Stimulated activated CD8-positive, alpha-beta memory T cell treated with anti-CD3 and anti-CD28 coated beads, Interleukin-7, amount 100 ng/mL, for 48 hours (primary cell): Measurements from ENCODE around the gene WDR91.
"Not testable (repeated sequence)": the region's sequence is repeated elsewhere in the genome, so short reads cannot be mapped to it uniquely, and the experiment has no call there.

Source experiments
- DNase-seq, 2 donors: peaks; one replicate each; pipeline ENCODE4 v3.0.0-alpha.2; 2020; ENCODE audit warnings: low read depth in 1 of 2; ENCODE audit errors: extremely low read depth in 1 of 2

WDR91 gene

GRCh38 chr7:135181261-135181928, 29.9 kb downstream of the WDR91 start:
- no peak for DNase-seq

- no peak for DNase-seq
Observed at GRCh38 chr7:135180122-135180521, 31.2 kb downstream of the WDR91 start.

GRCh38 chr7:135179321-135179925, 31.9 kb downstream of the WDR91 start:
- no peak for DNase-seq

DNA sequence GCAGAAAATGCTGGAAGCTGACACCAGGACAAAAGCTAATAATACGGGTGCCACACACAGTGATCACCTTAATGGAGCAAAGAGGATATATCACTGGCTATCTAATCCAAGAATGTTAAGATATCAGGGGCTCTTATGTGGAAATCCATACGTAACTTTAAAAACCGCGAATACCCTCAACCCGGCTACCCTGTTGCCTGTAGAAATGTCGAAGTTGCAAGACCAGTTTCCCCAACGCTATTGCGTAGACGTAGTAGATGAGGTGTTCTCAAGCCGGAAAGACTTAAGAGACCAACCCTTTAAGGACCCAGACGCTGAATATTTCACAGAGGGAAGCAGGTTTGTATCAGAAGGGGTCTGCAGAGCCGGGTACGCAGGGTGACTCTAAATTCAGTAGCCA, 33.0 kb downstream of the WDR91 start:
- DNase-seq: no peak

GRCh38 chr7:135177028-135177696, 34.2 kb downstream of the WDR91 start:
- DNase-seq: no peak

- no peak for DNase-seq
Observed at GRCh38 chr7:135175931-135176330, 35.4 kb downstream of the WDR91 start.

DNA sequence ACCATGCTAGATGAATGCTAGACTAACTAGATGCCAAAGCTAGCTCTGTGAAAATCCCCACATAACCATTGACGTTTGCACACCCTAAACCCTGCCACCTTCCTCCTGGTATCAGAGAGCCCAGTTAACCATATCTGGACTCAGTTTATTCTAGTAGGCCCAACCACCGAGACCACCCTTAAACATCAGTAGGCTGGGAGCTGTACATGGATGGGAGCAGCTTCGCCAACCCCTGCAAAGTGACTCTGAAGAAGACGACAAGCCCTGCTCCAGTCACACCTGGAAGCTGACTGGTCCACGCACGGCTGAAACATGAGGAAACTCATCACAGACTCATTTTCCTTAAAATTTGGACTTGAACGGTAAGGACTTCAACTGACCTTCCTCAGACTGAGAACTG, 36.4 kb downstream of the WDR91 start:
- no peak for DNase-seq

- DNase-seq: not testable (repeated sequence)
Observed at GRCh38 chr7:135173916-135174315, 37.4 kb downstream of the WDR91 start.

GRCh38 chr7:135171581-135172291, 39.6 kb downstream of the WDR91 start:
- not testable (repeated sequence) for DNase-seq

DNA sequence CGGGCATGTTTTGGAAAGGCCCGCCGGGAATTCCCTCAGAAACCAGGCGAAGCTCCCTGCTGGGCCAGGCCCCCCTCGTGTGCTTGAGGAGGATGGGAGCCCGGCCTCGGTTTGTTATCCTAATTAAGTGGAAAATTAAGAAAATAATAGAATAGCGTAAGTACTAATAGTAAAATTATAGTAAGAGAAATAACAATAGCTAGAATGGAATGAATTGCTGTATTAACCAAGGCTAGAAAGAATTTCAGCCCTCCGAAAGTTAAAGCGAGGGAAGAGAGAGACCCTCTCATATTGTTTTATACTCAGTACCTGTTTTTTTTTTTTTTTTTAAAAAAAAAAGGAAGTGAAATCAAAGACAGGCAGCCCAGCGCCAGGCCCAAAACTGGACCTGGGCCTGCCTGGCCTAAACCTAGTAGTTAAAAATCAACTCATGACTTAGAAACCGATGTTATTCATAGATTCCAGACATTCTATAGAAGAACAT, 40.3 kb downstream of the WDR91 start:
- DNase-seq: not testable (repeated sequence)

DNA sequence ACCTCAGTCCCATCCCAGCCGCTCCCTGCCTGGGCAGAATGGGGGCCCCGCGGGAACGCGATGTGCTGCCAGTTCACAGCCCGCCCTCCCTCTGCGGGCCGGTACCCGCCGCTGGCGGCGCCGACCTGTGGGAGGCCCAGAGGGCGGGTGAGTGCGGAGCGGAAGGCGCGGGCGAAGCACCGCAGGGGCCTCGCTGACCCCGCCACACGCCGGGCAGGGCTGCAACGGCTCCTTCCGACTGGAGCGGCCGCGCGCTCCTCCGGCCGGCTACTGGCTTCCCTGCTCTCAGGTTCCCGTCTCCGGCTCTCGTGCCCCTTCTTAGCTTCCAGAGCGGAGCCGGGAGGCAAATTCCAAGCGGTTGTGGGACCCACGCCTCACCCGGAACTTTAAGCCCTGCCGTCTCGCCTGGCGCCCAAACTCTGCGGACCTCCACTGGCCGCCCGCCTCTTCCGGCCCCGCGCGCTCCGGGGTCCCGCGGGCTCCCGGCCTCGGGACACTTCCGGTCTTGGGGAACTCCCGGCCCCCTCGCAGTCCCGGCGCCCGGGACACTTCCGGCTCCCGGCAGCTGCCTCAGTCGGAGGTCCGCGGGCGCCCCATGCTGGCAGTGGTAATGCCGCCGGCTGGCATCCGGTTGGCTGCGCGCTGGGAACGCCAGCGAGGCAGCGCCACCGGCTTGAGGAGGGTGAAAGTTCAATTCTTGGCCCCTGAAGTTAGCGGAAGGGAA, 40.9 kb downstream of the WDR91 start, which contains the start of gene CYREN:
Gene CYREN, minus strand, starts transcription at position 434 of the 724 bp plus-strand sequence. CDS start 1,785 bp downstream, outside the sequence.
- peak; percentile 89 to 90 for DNase-seq

GRCh38 chr7:135169964-135170273, 41.4 kb downstream of the WDR91 start:
- DNase-seq: no peak

DNA sequence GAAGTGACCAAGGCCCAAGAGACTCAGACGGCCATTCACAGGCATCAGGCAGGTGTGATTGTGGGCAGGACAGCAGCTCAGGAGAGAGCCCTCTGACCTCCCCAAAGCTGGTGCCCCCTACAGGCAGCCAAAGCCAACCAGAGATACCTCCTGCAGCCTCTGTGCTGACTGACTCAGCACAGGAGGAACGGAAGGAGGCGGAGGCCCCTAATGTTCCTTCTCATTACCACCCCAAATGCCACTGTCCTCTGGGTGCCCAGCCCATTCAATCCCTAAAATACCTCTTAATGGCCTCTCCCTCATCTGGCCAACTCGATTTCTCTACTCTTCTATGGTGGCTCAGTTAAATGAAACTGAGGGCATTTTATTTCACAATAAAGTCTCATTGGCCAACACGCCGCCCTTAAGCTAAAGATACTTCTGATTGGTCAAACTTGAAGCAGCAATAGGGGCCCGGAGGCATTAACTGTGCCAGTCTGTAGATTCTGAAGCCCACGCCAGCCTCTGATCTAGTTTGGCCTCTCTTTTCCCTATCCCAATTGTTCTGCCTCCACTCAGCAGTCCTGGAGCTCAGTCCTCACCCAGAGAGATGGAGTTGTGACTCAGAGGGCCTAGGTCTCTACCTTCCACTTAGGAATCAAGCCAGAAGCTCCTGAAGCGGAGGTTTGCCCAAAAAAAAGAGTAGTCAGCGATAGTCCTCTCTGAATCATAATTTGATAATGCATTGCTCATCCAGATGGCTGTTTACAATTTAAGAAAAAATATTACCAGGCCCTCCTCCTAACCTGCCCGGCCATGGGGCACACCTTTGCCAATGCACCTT, 42.0 kb downstream of the WDR91 start:
- DNase-seq: peak; percentile 39 to 68

- no peak for DNase-seq
Observed at GRCh38 chr7:135168489-135169140, 42.7 kb downstream of the WDR91 start.

DNA sequence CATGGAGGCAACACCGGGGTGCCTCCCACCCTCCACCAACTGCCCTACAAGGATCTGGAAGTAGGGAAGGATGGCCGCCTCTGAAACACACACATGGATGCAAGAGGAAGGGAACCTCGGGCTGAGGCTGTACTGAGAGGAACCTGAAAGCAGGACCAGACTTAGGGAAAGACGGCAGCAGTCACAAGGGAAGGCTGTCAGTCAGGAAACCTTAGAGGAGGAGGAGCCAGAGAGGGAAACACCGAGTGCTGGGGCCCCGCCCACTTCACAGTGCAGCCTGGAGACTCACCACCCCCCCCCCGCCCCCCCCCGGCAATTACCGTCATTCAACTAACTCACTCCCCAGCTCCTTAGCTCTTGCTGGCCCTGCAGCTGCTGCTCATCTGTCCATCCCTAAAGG, 43.3 kb downstream of the WDR91 start:
- DNase-seq: no peak

DNA sequence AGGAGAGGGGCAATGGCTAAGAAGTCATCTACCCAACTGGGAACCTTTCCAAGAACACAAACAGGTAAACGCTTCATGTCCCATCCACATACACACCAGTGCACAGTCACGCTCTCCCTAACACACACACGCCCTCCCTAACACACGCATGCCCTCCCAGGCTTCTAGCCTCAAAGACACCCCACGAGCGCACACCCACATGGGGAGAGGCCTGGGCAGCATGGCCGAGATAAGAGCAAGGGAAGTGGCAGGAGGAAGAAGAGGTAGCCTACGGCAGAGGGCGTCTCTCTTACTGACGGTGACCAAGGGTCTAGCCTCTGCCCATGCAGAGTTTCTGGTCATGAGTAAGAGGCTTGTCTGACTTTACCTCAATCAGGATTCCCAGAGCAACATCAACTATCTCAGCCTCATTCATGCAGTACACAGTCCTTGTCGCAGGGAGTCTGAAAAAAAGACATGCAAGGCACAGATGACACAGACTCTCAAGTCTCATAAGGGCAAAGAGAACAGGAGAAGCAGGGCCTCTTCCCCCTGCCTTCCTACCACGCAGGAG, 43.9 kb downstream of the WDR91 start:
- DNase-seq: no peak

DNA sequence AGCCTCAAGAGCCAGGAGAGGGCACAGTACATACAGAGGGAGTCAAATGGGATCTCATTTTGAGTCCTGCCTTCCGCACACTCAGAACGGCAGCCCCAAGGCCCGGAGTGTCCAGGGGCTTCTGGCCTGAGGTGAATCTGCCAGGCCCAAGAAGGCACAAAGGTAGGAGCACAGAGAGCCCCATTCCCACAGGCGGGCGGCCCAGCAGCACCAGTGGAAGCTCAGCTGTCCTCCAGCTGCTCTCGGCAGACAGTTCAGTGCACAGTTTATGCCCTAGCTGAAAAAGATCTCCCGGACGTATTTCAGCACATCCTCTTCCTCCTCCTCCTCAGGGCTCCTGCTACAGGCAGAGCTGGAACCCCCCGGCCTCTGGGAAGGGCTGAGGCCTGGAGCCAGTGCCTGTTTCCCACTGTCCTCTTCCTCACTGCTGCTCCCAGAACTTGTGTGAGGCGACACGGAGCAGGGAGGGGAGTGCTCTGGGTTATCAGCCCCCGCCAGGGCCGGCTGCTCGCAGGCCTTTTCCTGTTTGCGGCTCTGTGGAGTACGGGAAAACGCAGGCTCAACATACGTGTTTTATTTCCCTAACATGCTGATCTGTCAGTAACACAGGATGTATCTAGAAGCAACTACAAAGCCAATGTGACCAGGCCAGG, 44.9 kb downstream of the WDR91 start:
- DNase-seq: no peak

DNA sequence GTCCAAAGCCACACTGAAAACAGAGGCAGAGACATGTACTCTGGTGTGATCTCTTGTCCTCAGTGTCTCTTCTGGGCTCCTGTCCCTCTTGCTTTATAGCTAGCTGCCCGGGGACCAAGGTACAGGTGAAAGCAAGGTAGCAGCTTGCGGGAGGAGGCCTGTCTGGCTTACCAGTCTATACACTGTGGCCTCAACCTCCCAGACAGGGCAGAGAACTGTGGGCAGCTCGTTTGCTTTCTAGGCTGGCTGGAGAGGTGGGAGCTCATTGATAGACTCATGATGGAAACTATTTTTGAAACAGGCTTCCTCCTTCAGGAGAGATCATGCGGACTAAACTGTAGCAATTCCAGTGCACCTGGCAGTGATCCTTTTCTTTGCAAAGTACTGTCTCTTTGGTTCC, 45.5 kb downstream of the WDR91 start:
- no peak for DNase-seq
